ENCODE measurements around the gene PHTF2.
A peak's percentile ranks its signal among the peaks of the same experiment; 100 is the strongest.

Gene PHTF2

DNA sequence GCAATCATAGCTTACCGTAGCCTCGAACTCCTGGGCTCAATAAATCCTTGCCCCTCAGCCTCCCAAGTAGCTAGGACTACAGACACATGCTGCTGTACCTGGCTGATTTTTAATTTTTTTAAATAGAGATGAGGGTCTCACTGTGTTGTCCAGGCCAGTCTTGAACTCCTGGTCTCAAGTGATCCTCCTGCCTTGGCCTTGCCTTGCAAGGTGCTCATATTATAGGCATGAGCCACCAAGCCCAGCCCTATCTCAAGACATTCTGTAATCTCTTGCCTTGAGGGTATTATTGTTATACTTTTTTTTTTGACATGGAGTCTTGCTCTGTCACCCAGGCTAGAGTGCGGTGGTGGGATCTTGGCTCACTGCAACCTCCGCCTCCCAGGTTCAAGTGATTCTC lies 86.6 kb downstream of the PHTF2 start:
- DNase-seq = no peak

DNA sequence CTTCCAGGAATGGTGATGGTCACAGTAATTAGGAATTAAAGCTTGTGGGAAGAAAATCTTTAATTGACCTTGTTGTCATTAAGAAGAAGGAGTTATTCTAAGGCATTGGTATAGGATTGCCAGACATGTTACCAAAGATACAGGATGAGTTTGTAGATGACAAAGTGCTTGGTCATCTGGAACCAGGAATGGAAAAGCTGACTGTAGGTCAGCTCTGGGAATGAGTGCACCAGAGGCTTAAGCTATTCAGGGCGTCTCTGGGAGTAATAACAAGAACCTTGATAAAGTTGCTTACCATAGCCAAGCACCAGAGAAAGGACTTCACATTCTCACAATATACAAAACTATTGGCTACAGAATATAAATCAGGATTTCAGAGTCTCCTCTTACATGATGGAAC lies 89.0 kb downstream of the PHTF2 start:
- DNase-seq = no peak

DNA sequence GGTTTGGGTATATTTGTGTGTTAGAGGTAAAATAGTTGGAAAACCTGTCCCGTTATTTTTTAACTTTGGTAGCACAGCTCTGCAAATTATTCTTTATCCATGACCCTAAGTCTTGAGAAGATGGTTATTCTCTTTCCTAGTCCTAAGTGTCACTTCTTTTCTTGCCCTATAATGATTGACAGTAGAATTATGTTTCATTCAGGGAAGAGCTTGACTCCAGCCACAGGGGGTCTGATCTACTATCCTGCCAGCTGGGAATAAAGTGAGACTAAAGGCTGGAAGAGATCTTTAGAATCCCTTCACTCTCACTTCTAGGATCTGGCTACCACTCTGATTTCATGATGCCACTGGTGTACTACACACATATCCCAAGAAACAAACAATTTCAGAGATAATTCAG lies 90.4 kb downstream of the PHTF2 start:
- no peak for DNase-seq

DNA sequence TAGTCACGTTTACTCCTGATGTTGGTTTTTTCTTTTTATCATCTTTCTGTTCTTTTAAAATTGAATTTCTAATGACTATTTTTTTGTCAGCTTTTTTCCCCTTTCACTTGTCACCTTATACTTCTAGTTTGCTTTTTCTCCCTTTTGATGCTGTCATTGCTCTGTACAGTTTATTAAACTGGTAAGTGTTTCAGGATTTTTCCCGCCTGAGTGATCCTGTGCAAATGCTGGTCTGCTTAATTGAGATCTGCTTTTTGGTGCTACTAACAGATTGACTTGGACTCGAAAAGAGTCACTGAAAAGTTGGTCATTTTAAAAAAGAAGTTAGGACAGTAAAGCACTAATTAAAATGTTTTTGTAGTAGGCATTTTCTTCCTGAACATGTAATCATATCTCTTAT lies 95.2 kb downstream of the PHTF2 start:
- DNase-seq = no peak

DNA sequence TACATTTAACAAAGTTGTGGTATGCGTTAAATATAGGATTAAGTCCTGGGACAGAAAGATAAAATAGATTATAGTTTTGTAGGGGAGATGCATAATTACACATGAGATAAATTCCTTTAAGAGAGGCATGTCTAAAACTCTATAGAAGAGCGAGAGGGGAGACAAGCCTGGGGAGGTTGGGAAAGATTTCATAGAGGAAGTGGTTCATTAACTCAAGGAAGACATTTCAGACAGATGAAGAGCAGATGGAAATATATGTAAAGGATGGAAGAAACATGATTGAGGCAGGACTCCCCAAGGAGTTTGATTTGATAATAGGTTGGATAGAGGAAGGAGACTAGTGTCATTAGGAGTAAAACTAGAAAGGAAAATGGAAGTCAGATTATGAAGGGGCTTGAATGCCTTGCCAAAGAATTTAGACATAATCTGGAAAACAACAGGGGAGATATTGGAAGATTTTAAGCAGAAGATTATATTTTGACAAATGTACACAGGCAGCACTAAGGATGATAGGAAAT lies 96.1 kb downstream of the PHTF2 start:
- DNase-seq = no peak

DNA sequence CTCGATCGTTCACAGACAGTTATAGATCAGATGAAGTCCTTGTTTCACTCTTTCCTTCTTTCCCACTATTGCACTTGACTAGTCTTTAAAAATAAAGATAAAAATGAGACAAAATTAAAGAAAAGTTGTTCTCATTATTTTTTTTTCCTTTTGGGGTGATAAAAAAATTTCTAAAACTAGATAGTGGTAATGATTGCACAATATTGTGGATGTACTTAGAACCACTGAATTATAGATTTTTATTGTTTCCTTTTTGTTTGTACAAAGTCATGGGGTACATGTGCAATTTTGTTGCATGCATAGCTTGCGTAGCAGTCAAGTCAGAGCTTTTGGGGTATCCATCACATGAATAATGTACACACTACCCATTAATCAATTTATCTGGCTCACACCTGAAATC lies 97.3 kb downstream of the PHTF2 start:
- no peak for DNase-seq

DNA sequence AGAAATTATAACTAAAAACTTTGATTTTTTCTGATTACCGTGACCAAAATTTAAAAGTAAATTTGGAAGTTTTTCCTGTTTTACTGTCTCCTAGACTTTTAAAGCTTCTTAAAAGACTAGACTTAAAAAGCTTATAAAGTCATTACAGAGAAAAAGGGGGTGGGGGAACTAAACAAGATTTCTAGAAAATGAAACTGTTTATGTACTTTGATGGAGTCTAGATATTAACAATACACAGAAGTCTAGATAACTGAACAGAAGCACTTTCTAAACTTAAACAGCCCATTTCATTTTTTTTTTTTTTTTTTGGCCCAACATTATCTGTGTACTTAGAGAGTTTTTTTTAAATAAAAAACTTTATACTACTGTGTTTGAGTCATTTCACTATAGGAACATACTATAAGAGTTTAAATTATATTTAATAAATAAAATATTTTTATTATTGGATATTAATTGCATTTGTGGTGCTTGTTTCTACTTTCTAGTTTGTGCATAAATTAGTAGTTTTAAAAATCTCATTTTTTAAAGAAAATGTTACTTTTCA lies 98.5 kb downstream of the PHTF2 start:
- DNase-seq = no peak

DNA sequence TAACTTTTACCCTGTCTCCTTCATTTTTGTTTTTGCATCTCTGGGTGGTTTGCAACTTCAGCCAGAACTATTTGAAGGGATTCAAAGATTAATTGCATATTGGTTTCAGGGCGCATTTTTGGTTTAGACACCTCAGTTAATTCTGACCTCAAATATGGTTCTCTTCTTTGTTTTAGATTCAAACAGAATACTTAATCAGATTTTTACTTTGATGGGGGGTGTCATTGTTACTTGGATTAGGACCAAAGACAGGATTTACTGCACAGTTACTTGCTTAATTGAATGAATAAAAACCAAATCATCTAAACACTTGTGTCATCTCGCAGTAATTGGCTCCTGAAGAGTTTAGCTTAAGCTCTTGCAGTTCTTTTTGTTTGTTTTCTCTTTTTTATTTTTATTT lies 100.9 kb downstream of the PHTF2 start:
- no peak for DNase-seq

DNA sequence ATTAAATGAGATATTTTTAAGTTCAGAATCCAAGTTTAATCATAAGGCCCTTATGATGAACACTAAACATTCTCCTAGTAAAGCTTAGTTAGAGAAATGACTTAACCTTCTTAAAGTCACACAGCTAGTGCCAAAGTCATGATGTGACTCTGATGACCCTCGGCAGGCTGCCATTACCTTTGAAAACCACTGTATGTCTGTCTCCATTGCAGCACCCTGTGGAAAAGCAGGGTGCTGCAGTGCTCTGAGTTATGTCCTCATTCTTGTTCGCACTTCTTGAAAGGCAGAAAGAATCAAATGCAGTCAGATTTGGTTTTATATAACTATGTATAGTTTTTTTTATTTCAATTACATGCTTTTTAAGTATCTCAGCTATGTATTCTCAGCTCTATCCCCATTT lies 105.0 kb downstream of the PHTF2 start:
- no peak for DNase-seq

DNA sequence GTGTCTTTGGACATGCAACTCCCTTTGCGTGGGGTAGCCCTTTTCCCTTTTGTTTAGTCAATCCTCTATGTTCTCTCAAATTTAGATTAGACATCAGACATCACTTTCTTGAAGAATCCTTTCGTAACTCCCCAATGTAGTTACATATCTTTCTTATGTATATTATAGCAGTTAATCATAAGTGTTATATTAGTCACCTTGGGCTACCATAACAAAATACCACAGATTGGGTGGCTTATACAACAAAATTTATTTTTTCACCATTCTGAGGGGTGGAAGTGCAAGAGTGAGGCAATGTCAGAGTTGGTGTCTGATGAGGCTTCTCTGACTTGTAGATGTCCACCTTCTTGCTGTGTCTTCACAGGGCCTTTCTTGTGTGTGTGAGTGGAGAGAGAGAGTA lies 105.7 kb downstream of the PHTF2 start:
- DNase-seq = no peak

DNA sequence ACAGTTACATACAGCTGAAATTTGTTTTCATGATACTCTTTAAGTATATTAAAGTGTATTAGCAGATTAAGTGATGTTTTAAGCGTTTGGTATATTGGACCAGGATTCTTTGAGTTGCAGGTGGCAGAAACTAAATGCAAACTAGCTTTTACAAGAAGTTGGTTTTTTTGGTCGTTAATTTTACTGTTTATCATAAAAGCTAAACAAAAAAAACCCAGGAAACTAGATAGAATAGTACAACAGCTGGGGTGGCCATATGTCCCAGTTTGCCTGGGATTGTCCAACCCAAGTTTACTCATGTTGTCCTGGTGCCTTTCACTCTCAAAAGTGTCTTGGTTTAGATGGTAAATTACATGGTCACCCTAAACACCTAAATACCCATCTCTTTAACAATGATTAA lies 108.7 kb downstream of the PHTF2 start:
- DNase-seq = no peak

DNA sequence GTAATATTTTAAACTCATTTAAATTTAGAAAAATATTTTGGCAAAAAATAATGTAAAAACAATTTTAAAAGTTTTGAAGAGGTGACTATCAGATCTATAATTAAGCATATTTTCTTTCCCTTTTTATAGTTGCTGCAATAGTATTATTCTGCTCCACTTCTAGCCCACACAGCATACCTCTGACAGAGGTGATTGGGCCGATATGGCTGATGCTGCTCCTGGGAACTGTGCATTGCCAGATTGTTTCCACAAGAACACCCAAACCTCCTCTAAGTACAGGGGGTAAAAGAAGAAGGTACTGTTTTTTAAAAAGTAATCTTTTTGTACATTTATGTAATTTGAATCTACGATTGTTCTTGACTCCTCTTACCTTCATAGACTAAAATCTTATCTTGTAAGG lies 110.1 kb downstream of the PHTF2 start:
- no peak for DNase-seq

DNA sequence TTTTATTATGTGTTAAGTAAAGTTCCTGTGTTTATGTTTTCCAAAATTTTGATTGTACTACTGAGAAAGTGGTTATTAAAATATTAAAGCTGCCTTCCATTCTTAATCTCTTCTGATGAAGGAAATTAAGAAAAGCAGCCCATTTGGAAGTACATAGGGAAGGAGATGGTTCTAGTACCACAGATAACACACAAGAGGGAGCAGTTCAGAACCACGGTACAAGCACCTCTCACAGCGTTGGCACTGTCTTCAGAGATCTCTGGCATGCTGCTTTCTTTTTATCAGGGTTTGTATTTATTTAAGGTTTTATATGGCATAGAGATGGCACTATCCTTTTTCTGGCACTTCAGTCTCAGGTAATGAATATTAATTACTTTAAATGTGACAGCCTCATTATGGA lies 111.6 kb downstream of the PHTF2 start:
- no peak for DNase-seq

DNA sequence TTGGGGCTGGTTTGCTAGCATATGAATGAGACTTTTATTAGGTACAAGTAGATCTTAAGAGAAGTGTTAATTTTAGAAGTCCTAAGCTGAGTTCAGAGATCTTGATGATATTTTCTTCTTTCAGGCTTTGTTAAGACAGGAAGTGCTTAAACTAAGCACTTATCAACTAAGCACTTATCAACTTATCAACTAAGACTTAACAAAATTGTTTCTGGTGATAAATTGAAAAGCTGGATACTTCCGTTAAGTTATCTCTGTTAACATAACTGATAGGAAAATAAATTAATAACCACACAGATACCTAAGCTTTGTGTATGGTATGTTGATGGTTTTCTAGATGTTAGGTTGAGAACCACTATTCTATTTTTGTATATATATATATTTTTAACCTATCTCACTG lies 113.7 kb downstream of the PHTF2 start:
- DNase-seq = no peak

DNA sequence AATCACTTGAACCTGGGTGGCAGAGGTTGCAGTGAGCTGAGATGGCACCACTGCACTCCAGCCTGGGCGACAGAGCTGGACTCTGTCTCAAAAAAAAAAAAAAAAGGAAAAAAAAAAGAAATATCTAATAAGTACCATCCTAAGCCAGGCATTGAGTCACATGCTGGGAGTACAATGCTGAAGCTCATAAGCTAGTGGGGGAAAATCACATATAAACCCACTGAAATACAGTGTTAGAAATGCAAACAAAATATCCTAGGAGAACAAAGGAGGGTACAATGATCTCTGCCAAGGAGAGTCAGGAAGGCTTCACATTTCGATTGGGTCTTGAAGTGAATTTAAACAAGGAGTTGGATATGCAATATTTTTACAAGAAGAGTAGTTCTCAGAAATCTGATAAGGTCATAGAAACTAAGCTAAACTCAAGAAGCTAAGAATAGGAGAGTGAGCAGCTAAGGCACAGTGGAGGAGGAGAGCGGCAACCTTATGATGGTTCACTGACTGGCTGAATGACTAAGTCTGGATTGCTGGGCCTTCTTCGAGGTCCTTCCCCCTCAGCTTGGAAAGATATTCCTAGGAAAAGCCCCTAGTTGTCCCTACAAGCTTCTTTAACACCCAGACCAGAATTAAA lies 115.5 kb downstream of the PHTF2 start:
- no peak for DNase-seq

DNA sequence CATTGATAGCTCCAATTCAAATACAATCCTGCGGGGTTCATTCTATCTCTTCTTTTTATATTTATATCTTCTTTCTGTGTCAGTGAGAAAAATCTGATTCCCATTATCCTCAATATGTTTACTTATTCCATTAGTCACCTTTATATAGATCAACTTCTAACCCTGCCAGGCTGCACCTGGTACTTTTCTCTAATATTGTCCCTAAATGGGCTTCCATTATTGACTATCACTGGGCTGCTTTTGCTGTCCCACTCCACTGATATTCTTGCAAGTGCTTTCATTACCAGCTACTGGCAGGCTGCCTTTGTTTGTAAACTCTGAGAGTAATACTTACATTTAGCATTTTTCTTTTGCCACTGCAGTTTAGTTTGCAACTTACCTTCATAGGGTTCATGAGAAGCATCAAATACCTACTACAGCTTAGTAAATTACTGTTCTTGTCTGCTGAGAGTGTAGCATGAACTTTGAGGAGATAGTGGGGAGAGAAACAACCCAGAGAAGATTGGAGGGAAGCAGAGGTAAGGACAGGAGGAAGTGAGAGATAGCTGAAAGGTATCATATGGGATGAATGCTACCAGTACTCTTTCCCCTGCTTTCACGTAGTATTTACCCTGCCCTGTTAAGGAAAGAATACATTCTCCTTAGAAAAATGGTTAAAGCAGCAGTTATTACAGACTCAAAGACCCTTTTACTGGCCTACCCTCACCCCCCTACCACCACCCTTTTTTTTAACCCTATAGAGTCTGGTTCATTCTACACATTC lies 119.1 kb downstream of the PHTF2 start:
- DNase-seq = no peak

DNA sequence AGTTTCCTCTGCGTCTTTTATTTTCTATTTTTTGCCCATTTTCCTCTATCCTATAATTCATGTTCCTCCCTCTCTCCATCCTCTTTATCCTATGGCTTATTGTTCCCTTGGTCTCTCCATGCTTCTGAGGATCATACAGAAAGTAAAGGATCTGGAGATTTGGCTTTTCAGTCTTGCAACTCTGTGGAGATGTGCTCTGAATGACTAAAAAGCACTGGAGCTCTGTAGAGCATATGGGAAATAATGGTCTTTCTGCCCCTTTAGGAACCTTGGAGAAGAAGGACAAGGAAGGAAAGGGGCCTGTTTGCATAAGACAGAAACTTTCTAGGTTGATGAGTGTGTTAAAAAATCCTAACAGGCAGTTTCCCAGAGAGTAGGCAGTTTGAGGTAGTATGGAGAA lies 120.1 kb downstream of the PHTF2 start:
- no peak for DNase-seq

DNA sequence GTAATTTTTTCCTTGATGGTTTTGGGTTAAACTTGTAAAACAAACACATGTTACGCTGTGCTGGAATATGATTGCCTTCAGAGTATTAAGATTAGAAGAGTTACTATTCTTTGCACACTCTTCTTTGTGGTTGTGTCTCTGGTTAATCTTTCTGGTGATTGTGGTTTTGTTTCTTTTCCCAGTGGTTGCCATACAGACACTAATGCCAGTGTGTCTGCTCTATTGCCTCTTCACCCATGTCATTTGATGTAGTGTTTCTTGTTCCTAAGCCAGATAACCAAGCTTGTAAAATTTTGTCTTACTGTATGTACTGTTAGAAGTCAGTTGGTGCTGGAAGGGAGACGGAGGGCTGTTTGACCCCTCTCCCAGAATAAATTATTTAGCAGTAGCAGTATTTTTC lies 124.8 kb downstream of the PHTF2 start:
- DNase-seq = no peak

DNA sequence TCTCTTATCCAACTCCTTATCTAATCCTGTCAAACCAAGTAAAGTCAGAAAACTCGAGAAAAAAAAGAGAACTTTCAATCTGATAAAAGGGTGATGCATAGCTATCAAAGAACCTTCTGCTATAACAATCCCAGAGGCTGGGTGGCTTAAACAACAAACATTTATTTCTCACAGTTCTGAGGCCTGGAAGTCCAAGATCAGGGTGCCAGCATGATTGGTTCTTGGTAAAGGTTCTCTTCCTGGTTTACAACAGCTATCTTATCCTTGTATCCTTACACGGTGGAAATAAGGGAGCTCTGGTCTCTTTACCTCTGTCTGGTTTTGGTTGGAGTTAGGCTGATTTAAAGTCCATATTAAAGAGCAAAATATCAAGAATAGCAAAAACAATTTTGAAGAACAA lies 131.9 kb downstream of the PHTF2 start:
- no peak for DNase-seq

DNA sequence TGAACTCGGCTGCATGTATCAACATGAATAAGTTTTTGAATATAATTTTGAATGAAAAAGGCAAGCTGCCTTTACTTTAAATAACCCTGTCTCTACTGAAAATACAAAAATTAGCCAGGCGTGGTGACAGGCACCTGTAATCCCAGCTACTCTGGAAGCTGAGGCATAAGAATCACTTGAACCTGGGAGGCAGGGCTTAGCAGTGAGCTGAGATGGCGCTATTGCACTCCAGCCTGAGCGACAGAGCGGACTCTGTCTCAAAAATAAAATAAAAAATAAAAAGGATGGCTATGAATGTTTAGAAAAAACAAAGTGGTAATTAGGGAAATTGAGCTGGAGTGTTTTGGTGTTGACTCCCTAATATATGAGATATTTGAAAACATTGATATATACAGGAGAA lies 133.3 kb downstream of the PHTF2 start:
- DNase-seq = no peak

DNA sequence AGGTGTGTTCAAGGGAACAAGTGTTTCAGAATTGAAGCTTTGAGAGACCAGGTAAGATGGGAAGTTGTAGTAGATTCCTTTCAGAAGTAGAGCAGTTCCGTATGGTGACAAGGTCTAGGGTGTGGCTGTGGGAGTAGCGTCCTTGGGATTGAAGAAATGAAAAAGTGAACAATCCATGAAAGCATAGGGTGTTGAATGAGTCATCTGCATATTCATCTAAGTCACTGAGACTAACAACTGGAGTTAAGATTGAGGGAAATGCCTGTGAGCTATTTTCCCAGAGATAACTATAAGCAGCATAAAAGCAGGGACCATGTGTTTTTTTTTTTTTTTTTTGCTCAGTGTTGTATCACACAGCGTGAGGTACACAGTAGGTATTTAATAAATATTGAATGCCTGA lies 134.8 kb downstream of the PHTF2 start:
- no peak for DNase-seq

DNA sequence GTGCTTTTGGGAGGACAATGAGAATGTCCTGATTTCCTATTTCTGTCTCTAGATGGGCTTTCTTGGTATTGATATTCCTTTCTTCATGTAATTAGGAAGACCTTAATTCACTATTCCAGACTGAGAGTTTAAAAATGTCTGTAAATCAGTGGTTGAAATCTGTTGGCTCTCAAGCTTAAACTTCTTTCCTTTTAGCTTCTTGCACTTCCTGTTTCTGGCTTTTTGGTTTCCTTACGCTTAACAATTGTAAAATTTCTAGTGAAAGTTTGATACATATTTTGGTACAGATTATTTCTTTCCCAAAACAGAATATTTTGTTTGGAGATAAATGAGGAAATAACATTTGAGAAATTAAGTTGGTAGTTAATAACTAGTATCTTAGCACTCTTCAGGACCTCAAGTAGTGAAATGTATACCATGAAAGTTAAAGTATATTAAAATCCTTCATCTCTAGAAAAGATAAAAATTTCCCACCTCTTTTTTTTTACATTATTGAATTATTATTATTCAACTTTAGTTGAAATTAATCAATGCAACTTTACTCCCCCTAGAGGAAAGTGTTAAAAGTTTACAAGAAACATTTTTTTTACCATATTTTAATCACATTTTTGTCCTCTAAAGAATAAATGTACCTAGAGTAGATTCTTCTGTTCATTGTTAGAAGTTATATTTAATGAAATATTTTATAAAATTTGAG lies 137.2 kb downstream of the PHTF2 start:
- DNase-seq = no peak

DNA sequence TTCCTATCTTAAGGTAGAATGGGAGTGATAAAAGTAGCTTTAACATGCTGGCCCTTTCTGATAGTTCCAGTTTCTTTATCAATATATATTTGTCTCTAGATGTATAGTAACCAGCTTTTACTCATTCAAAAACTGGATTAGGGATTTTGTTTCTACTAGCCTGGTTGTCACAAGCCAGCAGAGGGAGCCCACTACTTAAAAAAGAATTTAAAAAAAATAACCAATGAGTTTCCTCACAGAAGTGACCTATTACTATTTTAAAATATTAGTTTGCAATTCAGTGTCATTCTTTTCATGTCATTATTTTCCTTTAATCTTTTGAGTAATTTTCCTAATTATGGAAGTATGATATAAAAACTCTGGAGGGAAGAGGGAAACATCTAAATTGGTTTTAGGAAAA lies 142.1 kb downstream of the PHTF2 start:
- peak; percentile 16 for DNase-seq

DNA sequence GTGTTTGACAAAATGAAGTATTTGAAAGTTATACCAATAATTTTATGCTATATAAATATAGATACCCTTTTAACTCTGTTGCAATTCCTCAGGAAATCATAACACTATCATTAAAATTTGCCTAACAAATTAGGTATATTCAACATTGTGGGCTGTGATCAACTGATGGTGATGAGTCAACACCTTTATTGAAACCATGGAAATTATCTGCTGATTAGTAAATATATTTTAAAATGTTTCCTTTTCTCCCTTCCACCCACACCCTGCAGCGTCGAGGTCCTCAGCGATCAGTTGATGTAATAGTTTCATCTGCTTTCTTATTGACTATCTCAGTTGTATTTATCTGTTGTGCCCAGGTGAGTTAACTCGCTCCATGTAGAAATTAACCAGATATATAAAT lies 143.9 kb downstream of the PHTF2 start:
- DNase-seq = no peak
